ENCODE measurements around the gene RIMS4.

RIMS4 gene

DNA sequence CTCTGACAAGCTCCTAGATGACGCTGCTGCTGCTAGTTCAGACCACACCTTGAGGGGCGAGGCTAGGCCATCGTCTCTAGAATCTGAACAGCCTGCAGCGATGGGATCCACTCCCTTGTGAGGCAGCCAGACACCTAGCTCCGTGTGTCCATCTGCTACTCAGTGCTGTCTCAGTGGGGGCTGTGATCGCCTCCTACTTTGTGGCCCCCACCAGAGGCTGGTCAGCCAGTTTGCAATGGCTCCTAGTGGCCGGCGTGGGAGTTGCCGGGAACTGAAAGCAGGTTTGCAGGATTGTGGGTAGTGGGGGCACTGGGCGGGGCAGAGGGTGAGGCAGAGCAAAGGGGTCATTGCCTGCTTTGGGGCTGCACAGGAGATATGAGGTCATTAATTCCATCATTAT is 92.4 kb downstream of the RIMS4 start:
- TF ChIP-seq POLR2AphosphoS5 (IDR thresholded peaks at IDR 0.05; ENCODE audit: borderline replicate concordance, low read depth, low read length) (no peak), EZH2 (IDR thresholded peaks at IDR 0.05) (no peak), FOXP2 (optimal IDR thresholded peaks at IDR 0.05; ENCODE audit: control extremely low read depth, extremely low read length, insufficient read depth) (no peak)
- Histone ChIP-seq H3K27ac (no peak overlapping the region), H3K4me3 (no peak overlapping the region), H3K9ac (ENCODE audit: insufficient read length) (no peak overlapping the region), H3K36me3 (ENCODE audit: insufficient read depth, low read length) (no peaks in the 10 kb centered on the region), H3K9me3 (ENCODE audit: low read depth, low read length) (no peaks in the 10 kb centered on the region)
- no peak for DNase-seq (ENCODE audit: low read depth, low spot score)

DNA sequence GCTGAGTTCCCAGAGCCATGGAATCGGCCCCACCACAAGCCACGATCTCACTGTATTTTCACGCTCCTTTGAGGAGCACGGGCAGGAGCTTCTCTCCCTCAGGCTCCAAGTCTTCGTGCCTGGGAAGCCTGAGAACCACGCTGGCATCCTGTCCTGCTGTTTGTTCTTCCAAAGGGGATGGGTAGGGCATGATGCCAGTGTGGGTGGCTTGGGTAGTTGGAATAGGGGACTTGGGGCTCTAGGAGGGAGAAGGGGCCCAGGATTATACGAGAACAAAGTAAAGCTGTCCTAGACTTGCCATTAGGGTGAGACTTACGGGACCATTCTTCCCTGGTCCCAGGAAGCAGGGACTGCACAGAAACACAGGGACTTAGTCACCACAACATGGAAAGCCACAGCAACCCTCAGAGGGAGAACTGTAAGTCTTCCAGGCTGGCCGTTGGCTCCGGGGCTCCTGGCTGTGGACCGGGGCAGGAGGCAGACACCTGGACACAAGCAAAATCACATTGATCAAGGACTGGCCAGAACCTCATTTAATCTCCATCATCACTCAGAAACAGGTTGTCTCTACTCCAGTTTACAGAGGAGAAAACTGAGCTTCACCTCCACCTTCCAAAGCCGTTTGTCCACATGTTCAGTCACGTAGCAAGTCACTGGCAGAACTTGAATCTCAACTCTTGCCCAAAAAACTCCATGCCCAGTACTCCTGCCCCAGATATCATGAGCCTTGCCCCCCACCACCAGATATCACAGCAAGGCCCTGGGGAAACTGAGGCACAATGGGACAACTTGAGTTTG is 93.8 kb downstream of the RIMS4 start:
- Histone ChIP-seq H3K36me3 (ENCODE audit: insufficient read depth, low read length) (no peaks in the 10 kb centered on the region), H3K9ac (ENCODE audit: insufficient read length) (no peak overlapping the region), H3K27ac (no peak overlapping the region), H3K9me3 (ENCODE audit: low read depth, low read length) (no peaks in the 10 kb centered on the region), H3K4me3 (no peak overlapping the region)
- no peak for DNase-seq (ENCODE audit: low read depth, low spot score)
- TF ChIP-seq FOXP2 (optimal IDR thresholded peaks at IDR 0.05; ENCODE audit: control extremely low read depth, extremely low read length, insufficient read depth) (no peak), POLR2AphosphoS5 (IDR thresholded peaks at IDR 0.05; ENCODE audit: borderline replicate concordance, low read depth, low read length) (no peak), EZH2 (IDR thresholded peaks at IDR 0.05) (no peak)

DNA sequence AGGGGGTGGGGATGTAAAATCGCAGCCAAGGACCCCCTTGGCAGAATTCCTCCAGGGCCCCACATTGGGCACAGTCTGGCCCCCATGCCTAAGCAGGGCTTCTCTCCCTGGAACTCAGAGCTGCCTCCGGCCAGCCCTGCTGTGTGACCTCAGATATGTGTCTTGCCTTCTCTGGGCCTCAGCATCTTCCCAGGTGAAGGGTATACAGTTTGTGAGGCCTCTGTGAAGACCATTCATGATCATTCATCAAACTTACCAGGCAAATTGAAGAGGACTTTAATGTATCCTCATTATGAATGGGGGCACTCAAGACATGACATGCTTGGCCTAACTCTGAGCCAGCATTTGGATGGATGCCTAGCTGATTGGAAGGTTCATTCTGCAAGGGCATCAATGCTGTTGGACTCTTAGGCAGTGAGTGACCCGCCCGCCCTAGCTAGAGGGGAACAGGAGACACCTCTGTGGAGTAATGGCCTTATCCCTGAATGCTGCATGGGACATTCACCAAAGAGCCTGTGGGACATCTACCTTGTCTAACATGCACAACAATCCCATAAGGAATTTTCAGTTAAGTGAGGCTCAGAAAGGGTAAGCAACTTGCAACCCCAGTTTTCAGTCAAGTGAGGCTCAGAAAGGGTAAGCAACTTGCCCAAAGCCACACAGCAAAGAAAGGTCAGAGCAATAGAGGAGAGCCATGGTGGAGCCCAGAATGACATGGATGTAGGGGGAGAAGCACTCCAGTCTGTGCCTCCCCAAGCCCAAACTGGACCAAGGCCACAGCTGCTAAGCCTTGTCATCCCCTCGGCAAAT is 94.6 kb downstream of the RIMS4 start:
- no peak for DNase-seq (ENCODE audit: low read depth, low spot score)
- H3K9me3 ChIP-seq (ENCODE audit: low read depth, low read length), result no peaks in the 10 kb centered on the region
- H3K4me3 ChIP-seq, result no peak overlapping the region
- TF ChIP-seq FOXP2 (optimal IDR thresholded peaks at IDR 0.05; ENCODE audit: control extremely low read depth, extremely low read length, insufficient read depth) (no peak), EZH2 (IDR thresholded peaks at IDR 0.05) (no peak), POLR2AphosphoS5 (IDR thresholded peaks at IDR 0.05; ENCODE audit: borderline replicate concordance, low read depth, low read length) (no peak)
- H3K9ac ChIP-seq (ENCODE audit: insufficient read length), result no peak overlapping the region
- H3K27ac ChIP-seq, result no peak overlapping the region
- no peaks in the 10 kb centered on the region for H3K36me3 ChIP-seq (ENCODE audit: insufficient read depth, low read length)

DNA sequence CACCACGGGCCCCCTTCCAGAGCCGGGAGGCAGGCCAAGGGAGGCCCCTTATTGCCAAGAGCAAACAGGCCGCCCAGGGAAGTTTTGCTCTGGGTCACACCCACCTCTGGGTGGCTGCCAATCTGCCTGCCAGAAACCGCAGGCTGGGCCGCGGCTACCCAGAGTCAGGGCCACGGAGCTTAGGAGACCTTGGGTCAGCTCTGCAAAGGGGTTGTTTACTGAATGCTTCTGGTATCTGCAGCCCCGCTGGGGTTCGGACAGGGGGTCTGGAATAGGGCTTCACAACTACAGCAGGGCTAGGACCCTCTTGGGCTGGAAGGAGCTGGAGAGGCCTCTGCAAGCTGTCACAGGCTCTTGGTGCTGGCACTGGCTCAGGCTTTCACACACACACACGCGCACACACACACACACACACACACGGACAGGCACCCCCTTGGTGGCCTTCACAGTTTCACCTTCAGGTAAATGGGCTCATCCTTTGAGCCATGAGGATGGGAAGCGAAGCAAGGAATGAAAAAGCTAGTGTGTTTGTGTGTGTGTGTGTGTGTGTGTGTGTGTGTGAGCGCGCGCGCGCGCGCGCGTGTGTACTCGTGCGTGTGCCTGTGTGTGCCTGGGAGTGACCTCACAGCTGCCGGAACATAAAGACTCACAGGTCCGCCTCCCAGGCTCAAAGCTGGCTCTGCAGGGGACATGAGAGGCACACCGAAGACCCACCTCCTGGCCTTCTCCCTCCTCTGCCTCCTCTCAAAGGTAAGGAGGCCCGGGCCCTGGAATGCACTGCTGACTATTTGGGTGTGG is 95.4 kb downstream of the RIMS4 start, which contains the start of gene CCN5:
Gene CCN5 (plus strand): TSS at position 669 of the 798 bp plus-strand sequence. CDS start 22 bp downstream, at position 691.
- TF ChIP-seq POLR2AphosphoS5 (IDR thresholded peaks at IDR 0.05; ENCODE audit: borderline replicate concordance, low read depth, low read length) (no peak), FOXP2 (optimal IDR thresholded peaks at IDR 0.05; ENCODE audit: control extremely low read depth, extremely low read length, insufficient read depth) (no peak)
- H3K36me3 ChIP-seq (ENCODE audit: insufficient read depth, low read length), result no peaks in the 10 kb centered on the region
- no peak within 1 kb of the TSS for H3K27ac ChIP-seq
- no peak for DNase-seq (ENCODE audit: low read depth, low spot score)
- H3K9me3 ChIP-seq (ENCODE audit: low read depth, low read length), result no peaks in the 10 kb centered on the region
- no peak within 1 kb of the TSS for H3K4me3 ChIP-seq
- H3K9ac ChIP-seq (ENCODE audit: insufficient read length), result no peak within 1 kb of the TSS

DNA sequence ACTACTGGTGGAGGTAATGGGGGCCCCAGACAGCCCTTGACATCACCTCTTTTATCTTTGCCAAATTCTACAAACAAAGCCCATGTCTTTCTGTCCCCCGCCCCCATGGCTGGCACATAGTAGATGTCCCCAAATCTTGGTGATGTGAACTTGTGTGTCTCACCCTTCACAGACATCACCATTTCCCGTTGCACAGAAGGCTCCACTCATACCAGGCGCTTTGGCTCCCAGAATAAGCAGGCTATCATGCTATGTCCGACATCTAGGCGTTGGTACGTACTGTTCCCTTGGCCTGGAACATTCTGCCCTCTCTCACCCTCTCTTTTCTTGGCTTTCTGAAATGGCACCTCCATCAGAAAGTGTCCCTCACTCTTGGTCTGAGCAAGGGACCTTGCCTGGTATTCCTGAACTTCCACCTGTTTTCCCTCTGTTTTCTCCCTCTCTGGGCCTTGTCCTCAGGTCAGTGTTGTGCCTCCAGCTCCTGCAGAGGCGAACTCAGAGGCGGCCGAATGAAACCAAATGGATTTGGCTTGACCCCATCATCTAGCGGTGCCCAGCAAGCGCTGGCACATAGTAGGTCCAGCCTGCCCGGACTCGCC is 96.1 kb downstream of the RIMS4 start:
- Histone ChIP-seq H3K4me3 (no peak overlapping the region), H3K36me3 (ENCODE audit: insufficient read depth, low read length) (no peaks in the 10 kb centered on the region), H3K27ac (no peak overlapping the region), H3K9me3 (ENCODE audit: low read depth, low read length) (no peaks in the 10 kb centered on the region), H3K9ac (ENCODE audit: insufficient read length) (no peak overlapping the region)
- no peak for TF ChIP-seq FOXP2 (optimal IDR thresholded peaks at IDR 0.05; ENCODE audit: control extremely low read depth, extremely low read length, insufficient read depth)
- no peak for TF ChIP-seq POLR2AphosphoS5 (IDR thresholded peaks at IDR 0.05; ENCODE audit: borderline replicate concordance, low read depth, low read length)
- no peak for TF ChIP-seq EZH2 (IDR thresholded peaks at IDR 0.05)
- DNase-seq (ENCODE audit: low read depth, low spot score), result no peak

DNA sequence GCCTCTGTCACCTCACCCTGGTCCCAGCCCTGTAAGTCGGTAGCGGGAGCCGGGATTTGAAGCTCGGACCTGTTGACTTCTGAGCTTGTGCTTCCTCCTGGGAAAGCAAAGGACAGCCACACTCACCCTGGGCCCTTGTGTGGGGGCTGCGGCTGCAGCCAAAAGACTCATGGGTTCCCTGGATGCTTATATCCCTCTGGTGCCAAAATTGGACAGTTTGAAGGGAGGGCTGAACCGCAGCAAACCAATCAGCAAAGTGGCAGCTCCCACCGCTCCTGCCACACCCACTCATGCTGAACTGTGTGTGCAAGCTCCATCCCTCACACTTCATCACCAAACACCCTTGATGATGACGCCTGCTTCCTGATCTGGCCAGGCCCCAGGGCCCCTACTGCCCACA is 99.1 kb downstream of the RIMS4 start:
- TF ChIP-seq POLR2AphosphoS5 (IDR thresholded peaks at IDR 0.05; ENCODE audit: borderline replicate concordance, low read depth, low read length), result no peak
- no peak for TF ChIP-seq EZH2 (IDR thresholded peaks at IDR 0.05)
- Histone ChIP-seq H3K4me3 (no peak overlapping the region), H3K9me3 (ENCODE audit: low read depth, low read length) (no peaks in the 10 kb centered on the region), H3K36me3 (ENCODE audit: insufficient read depth, low read length) (no peaks in the 10 kb centered on the region), H3K9ac (ENCODE audit: insufficient read length) (no peak overlapping the region), H3K27ac (no peak overlapping the region)
- no peak for DNase-seq (ENCODE audit: low read depth, low spot score)

DNA sequence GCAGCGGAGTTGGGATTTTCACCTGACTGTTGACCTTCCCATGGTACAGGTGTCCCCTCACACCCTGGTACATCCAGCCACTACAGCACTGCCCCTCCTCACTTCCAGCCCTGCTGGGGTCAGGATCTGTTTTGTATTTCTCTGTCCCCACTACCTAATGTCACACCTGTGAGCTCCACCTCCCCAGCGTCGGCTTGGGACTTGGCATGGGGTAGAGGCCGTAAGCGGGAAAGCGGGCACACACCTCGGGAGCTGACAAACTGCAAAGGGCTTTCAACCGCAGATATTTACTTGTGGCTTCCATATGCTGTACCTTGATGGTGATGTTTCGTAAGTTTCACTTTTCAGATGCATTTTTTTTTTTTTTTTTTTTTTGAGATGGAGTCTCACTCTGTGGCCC is 100.5 kb downstream of the RIMS4 start:
- Histone ChIP-seq H3K9ac (ENCODE audit: insufficient read length) (no peak overlapping the region), H3K36me3 (ENCODE audit: insufficient read depth, low read length) (no peaks in the 10 kb centered on the region), H3K4me3 (no peak overlapping the region), H3K27ac (no peak overlapping the region), H3K9me3 (ENCODE audit: low read depth, low read length) (no peaks in the 10 kb centered on the region)
- TF ChIP-seq EZH2 (IDR thresholded peaks at IDR 0.05) (no peak), POLR2AphosphoS5 (IDR thresholded peaks at IDR 0.05; ENCODE audit: borderline replicate concordance, low read depth, low read length) (no peak), FOXP2 (optimal IDR thresholded peaks at IDR 0.05; ENCODE audit: control extremely low read depth, extremely low read length, insufficient read depth) (no peak)
- no peak for DNase-seq (ENCODE audit: low read depth, low spot score)
